ENCODE measurements around the gene TMC1. TPM values are rescaled to one million over a fixed set of nuclear protein-coding genes. Genes with fewer than 3 reads are reported as not detected.
"Not testable (repeated sequence)": the region's sequence is repeated elsewhere in the genome, so short reads cannot be mapped to it uniquely, and the experiment has no call there.

TMC1 gene
- polyA plus RNA-seq, 2 of the 4 experiments (the other 2 are of a cell fraction) = 0.12 to 0.17 TPM

DNA sequence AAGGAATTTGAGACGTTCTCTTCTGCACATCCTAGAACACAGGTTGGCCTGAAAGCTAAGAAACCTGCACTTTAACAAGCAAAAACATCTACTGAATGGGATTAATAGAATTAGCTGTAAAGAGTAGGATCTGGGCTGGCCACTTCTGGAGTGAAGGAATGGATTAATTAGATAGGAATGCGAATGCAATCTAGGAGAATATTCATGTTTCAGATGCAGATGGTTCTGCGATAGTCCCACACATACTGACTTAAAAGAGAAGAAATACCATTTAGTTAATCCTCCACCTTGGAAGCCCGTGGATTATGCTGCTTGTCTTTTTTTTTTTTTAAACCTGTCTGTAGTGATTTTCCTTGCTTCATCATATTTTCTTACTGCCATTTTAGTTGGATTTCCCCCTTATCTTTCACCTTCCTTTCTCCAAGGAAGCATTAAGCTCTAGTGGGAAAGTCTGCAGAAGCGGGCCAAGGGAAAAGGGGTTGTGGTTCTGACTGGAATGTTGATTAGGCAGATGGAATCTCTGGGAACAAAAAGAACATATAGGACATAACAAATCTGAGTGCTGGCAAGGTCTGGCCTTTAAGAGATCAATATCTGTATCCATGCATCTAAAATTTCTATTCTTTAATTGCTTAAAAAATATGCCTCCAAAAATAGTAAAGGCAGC, 279.1 kb downstream of the TMC1 start:
- H3K27ac ChIP-seq = no peak overlapping the region
- no peak overlapping the region for H3K4me3 ChIP-seq
- ChIA-PET POLR2A (no interaction called here), CTCF (interaction anchor here (0.6 to 2.5 kb wide), 3 partner anchors 22 to 732 kb away, joined by 3 to 13 read pairs (median 3); no protein-coding TSS in a partner anchor)
- no peak for FAIRE-seq
- peaks cover 12% of the 10 kb centered on the region; the same call in 1 of the 3 replicates for H3K9me3 ChIP-seq
- 81% methylated on average over 5 of the region's 5 CpGs for WGBS (ENCODE audit: missing lambda C conversion rate)
- no peak for TF ChIP-seq HOXB5 (CRISPR knock-in tag; IDR thresholded peaks at IDR 0.05)
- H3K4me1 ChIP-seq = peaks cover 2% of the 10 kb centered on the region; the same call in 2 of the 3 replicates
- H3K4me2 ChIP-seq = no peak overlapping the region
- no peak for DNase-seq (ENCODE audit: low read depth in 1 of 2, low spot score in 1 of 2)
- no peak for ATAC-seq

DNA sequence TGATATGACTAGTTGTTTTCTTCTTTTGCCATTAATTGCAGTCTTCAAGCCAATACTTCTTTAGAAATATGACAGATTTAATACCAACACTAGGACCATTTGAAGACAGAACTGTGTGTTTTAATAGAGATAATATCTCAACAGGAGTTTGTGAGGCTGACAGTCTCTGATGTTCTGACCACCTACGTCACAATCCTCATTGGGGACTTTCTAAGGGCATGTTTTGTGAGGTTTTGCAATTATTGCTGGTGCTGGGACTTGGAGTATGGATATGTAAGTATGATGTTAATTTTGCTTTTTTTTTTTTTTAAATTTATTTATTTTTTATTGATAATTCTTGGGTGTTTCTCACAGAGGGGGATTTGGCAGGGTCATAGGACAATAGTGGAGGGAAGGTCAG, 283.8 kb downstream of the TMC1 start:
- no peak overlapping the region for H3K27ac ChIP-seq
- ATAC-seq = no peak

DNA sequence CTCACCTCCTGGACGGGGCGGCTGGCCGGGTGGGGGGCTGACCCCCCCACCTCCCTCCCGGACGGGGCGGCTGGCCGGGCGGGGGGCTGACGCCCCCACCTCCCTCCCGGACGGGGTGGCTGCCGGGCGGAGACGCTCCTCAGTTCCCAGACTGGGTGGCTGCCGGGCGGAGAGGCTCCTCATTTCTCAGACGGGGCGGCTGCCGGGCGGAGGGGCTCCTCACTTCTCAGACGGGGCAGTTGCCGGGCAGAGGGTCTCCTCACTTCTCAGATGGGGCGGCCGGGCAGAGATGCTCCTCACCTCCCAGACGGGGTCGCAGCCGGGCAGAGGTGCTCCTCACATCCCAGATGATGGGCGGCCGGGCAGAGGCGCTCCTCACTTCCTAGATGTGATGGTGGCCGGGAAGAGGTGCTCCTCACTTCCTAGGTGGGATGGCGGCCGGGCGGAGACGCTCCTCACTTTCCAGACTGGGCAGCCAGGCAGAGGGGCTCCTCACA, 285.0 kb downstream of the TMC1 start:
- H3K4me1 ChIP-seq; ATAC-seq; CTCF ChIA-PET; H3K27ac ChIP-seq; FAIRE-seq; POLR2A ChIA-PET; DNase-seq (ENCODE audit: low read depth in 1 of 2, low spot score in 1 of 2); H3K4me3 ChIP-seq; H3K9me3 ChIP-seq; H3K4me2 ChIP-seq: not testable (repeated sequence)
- 85% methylated on average over 4 of the region's 35 CpGs for WGBS (ENCODE audit: missing lambda C conversion rate)

More for the DNA sequence above, 283.8 kb downstream of the TMC1 start:
- Histone ChIP-seq H3K4me1 (0 out of 3 replicates have a peak, but pooled peaks cover 4% of the 10 kb centered on the region), H3K4me2 (no peak overlapping the region), H3K9me3 (no peaks in the 10 kb centered on the region), H3K4me3 (no peak overlapping the region)
- WGBS (ENCODE audit: missing lambda C conversion rate) = 78% methylated on average over 1 of the region's 1 CpG
- ChIA-PET CTCF (no interaction called here), POLR2A (no interaction called here)
- no peak for FAIRE-seq
- DNase-seq (ENCODE audit: low read depth in 1 of 2, low spot score in 1 of 2) = no peak
- no peak for TF ChIP-seq ZFP36 (IDR thresholded peaks at IDR 0.05; ENCODE audit: borderline replicate concordance, partially characterized antibody)
- TF ChIP-seq, protein P1, sequence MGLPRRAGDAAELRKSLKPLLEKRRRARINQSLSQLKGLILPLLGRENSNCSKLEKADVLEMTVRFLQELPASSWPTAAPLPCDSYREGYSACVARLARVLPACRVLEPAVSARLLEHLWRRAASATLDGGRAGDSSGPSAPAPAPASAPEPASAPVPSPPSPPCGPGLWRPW (IDR thresholded peaks at IDR 0.05) = no peak

DNA sequence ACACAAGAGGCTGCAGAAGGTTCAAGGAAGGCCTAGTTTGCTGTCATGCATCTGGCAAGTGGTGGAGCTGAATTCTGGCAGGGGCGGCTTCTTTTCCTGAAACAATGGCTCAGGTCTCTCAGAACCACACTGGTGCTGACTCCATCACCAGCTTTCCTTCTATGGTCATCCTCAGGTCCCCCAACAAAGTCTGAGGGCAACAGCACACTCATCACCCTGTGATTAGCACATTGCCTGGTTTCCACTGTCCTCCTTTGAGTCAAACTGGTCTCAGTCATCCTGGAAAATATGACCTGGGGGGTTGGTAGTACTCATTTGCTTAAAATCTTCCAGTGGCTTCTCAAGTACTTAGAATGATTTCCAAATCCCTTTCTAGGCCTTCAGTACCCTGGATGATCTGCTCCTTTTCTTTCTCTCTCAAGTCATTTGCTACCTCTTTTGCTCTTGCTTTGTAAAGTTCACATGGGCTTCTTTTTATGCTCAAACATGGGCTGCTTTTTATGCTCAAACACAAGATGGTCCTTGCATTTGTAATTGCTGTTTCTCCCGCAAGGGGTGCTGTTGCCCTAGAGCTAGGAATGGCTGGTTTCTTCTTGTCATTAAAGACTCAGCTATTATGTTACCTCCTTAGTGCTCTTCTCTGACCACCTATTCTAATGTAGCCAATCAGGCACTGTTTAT, 286.5 kb downstream of the TMC1 start:
- H3K4me1 ChIP-seq = 0 out of 3 replicates have a peak, but pooled peaks cover 4% of the 10 kb centered on the region
- ATAC-seq = peak; percentile 24 to 76; a peak in 3 of 6 replicates
- no peaks in the 10 kb centered on the region for H3K9me3 ChIP-seq
- CTCF ChIA-PET = interaction anchor here (0.8 to 1.5 kb wide), 6 partner anchors 15 to 768 kb away, joined by 3 to 4 read pairs (median 3); no protein-coding TSS in a partner anchor
- no peak overlapping the region for H3K4me2 ChIP-seq
- WGBS (ENCODE audit: missing lambda C conversion rate) = 67% methylated on average over 2 of the region's 2 CpGs
- no peak overlapping the region for H3K27ac ChIP-seq
- FAIRE-seq = no peak
- POLR2A ChIA-PET = no interaction called here
- H3K4me3 ChIP-seq = no peak overlapping the region
- peak in 1 of 2 experiments; percentile 42 for DNase-seq (ENCODE audit: low read depth in 1 of 2, low spot score in 1 of 2)
- TF ChIP-seq, protein P2, sequence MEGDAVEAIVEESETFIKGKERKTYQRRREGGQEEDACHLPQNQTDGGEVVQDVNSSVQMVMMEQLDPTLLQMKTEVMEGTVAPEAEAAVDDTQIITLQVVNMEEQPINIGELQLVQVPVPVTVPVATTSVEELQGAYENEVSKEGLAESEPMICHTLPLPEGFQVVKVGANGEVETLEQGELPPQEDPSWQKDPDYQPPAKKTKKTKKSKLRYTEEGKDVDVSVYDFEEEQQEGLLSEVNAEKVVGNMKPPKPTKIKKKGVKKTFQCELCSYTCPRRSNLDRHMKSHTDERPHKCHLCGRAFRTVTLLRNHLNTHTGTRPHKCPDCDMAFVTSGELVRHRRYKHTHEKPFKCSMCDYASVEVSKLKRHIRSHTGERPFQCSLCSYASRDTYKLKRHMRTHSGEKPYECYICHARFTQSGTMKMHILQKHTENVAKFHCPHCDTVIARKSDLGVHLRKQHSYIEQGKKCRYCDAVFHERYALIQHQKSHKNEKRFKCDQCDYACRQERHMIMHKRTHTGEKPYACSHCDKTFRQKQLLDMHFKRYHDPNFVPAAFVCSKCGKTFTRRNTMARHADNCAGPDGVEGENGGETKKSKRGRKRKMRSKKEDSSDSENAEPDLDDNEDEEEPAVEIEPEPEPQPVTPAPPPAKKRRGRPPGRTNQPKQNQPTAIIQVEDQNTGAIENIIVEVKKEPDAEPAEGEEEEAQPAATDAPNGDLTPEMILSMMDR (IDR thresholded peaks at IDR 0.05) = peak; percentile 12; the same call in 1 of the 3 replicates
- TF ChIP-seq ZSCAN20 (CRISPR knock-in tag; IDR thresholded peaks at IDR 0.05) = no peak
- TF ChIP-seq RAD21 (conservative IDR thresholded peaks at IDR 0.05 in 1 of 2, IDR thresholded peaks at IDR 0.05 in 1 of 2) = peak in 1 of 2 experiments; percentile 49; a peak in 2 of 5 replicates
- TF ChIP-seq, protein P3, sequence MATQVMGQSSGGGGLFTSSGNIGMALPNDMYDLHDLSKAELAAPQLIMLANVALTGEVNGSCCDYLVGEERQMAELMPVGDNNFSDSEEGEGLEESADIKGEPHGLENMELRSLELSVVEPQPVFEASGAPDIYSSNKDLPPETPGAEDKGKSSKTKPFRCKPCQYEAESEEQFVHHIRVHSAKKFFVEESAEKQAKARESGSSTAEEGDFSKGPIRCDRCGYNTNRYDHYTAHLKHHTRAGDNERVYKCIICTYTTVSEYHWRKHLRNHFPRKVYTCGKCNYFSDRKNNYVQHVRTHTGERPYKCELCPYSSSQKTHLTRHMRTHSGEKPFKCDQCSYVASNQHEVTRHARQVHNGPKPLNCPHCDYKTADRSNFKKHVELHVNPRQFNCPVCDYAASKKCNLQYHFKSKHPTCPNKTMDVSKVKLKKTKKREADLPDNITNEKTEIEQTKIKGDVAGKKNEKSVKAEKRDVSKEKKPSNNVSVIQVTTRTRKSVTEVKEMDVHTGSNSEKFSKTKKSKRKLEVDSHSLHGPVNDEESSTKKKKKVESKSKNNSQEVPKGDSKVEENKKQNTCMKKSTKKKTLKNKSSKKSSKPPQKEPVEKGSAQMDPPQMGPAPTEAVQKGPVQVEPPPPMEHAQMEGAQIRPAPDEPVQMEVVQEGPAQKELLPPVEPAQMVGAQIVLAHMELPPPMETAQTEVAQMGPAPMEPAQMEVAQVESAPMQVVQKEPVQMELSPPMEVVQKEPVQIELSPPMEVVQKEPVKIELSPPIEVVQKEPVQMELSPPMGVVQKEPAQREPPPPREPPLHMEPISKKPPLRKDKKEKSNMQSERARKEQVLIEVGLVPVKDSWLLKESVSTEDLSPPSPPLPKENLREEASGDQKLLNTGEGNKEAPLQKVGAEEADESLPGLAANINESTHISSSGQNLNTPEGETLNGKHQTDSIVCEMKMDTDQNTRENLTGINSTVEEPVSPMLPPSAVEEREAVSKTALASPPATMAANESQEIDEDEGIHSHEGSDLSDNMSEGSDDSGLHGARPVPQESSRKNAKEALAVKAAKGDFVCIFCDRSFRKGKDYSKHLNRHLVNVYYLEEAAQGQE (IDR thresholded peaks at IDR 0.05) = no peak

Data from A549 (cell line).